Measurements from ENCODE around the gene UQCRC1.

GRCh38 chr3:48555231-48555948 is 54.1 kb downstream of the UQCRC1 start:
- no peak for TF ChIP-seq CTCF (conservative IDR thresholded peaks at IDR 0.05; ENCODE audit: low read depth, low read length)
- no peak for TF ChIP-seq EZH2phosphoT487 (IDR thresholded peaks at IDR 0.05; ENCODE audit: borderline replicate concordance, low read length)
- no peak for TF ChIP-seq EZH2 (IDR thresholded peaks at IDR 0.05; ENCODE audit: low read length, unreplicated experiment)
